HT-29 (cell line): ENCODE results near the gene TP73. TPM values are rescaled to one million over a fixed set of nuclear protein-coding genes. Genes with fewer than 3 reads are reported as not detected.

Experiments used
- DNase-seq: peaks from one replicate; pipeline ENCODE4 v3.0.0-alpha.2; 2015; ENCODE audit warnings: low spot score
- total RNA-seq: library from RNA; depleted of rRNA; stranded (reverse); fragments of >200 nt; shearing (Covaris generic); gene quantifications from 2 replicates; pipeline ENCODE4 v1.2.3, GENCODE V29; 2014; rRNA removed

Gene TP73
- 6.9 and 11.1 TPM in 2 replicates for total RNA-seq

GRCh38 chr1:3651930-3652547, at the start of gene TP73:
TSS of gene TP73 (plus strand) at chr1:3652516. CDS start at chr1:3682366, 29,850 bp downstream.
- DNase-seq: peak; percentile 45

GRCh38 chr1:3603156-3603555, 49.2 kb upstream of the TP73 start:
- DNase-seq: no peak

DNA sequence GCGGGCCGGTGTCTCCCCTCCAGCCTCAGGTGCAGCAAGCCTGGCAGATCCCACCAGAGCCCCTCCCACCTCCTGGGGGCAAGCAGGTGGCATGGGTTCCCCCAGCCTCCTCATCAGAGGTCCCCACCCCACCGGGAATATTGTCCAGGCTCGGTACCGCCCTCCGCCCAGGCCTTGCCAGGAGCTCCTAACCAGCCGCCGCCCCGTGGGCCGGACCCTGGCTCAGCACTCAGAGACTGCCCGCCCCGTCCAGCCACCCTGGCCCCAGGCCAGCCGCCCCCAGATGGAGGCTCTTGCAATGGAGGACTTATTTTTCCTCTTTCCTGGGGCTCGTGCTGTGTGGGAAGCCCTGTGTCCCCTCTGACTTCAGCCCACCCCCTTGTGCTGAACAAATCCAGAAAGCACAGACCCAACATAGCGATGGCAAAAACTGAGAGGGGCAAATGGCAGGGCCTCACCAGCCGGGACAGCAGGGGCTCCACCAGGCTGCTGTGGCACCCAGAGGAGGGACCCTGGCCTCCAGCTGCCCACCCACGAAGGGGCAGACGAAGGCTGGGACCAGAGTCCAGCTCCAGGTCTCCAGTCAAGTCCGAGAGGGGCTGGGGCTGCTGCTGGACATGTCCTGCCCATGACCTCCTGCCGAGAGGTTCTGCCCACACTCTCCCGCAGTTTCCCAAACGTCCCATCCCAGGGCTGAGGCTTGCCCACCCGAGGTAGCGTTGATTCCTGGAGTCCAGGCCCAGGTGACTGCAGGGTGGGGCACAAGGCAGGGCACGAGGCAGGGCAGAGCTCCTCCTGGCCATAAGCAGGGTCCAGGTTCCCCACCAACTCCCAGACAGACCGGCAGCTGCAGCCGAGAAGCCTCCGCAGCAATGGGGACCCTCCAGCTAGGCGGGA, 48.5 kb upstream of the TP73 start:
- DNase-seq: no peak

DNA sequence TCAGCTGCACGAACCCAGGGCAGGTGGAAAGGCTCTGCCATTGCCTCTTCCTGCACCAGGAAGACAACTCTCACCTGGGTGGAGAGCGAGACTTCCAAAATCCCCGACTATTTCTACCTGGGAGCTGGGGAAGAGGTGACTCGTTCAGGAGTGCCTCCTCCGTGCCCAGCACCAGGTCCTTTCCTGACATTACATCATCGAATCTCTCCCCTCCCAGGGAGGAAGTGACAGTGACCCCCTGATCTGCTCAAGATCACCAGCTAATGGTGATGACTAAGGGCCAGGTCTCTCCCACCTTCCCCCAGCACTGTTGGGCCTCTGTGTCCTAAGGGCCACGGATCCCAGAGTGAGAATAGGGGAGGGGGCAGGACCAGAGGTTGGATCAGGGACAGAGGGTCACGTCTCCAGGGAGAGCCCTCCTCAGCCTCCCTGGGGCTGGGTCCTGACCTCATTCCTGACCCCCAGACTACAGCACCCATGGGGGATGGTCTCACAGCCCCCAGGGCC, 47.8 kb upstream of the TP73 start:
- DNase-seq: no peak

DNA sequence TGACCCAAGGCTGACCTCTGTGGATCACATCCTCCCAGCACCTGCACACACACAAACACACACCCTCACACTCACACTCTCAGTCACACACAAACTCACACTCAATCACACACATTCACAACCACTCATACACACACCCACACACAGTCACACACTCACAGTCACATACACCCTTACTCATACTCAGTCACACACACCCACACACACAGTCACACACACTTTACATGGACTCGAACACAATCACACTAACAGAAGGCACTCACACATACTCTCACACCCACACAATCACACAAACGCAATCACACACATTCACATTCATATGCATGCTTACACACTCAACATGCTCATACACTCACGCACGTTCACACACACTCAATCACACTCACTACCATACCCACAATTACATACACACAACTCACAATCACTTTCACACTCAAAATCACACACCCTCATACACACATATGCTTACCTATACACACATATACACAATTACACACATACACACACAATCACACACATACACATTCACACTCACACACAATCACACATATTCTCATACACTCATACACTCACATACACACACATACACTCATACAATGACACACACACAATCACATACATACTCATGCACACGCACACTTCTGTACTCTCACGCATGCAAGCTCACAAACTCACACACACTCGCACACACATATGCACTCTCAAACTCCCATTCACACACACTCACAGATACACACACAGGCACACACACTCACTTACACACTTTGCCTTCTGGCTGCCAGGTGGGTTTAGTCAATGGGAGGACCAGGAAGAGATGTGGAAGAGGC, 47.1 kb upstream of the TP73 start:
- no peak for DNase-seq

GRCh38 chr1:3606779-3607702, 45.3 kb upstream of the TP73 start:
- no peak for DNase-seq

DNA sequence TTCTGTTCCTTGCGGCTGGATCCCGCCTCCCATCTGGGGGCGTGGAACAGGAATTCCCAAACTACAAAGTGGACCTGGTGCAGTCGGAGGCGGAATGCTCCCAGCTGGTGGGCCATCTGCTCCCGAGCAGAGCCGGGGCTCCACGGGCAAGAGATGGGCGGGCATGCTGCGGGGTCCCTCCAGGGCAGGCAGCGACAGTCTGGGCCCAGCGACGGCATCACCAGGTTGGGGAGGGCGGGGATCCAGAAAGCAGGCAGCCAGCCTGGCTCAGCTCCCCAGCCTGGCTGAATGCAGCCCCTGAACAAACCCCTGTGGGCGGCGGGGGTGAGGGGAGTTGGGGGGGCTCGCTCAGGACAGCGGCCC, 44.6 kb upstream of the TP73 start:
- no peak for DNase-seq

DNA sequence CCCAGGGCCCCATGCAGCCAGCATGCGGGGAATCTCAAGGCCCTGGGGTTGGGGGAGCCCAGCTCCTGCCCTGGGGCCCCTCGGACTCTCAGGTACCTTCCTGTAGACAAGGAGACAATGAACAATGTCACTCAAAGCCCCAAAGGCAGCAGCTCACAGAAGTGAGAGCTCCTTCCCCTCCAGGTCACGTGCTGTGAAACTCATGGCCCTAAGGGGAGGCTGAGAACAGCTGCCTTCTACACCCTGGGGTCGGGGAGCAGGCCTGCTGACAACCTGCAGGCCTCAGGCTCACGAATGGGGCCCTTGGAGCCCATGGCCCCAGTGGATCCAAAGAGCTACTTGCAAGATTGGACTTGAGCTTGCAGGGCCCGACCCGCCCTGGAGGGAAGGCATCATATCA, 44.2 kb upstream of the TP73 start:
- no peak for DNase-seq

- DNase-seq: no peak
Measured at GRCh38 chr1:3609016-3609768, 43.1 kb upstream of the TP73 start.

GRCh38 chr1:3609769-3610526, 42.4 kb upstream of the TP73 start:
- DNase-seq: no peak

DNA sequence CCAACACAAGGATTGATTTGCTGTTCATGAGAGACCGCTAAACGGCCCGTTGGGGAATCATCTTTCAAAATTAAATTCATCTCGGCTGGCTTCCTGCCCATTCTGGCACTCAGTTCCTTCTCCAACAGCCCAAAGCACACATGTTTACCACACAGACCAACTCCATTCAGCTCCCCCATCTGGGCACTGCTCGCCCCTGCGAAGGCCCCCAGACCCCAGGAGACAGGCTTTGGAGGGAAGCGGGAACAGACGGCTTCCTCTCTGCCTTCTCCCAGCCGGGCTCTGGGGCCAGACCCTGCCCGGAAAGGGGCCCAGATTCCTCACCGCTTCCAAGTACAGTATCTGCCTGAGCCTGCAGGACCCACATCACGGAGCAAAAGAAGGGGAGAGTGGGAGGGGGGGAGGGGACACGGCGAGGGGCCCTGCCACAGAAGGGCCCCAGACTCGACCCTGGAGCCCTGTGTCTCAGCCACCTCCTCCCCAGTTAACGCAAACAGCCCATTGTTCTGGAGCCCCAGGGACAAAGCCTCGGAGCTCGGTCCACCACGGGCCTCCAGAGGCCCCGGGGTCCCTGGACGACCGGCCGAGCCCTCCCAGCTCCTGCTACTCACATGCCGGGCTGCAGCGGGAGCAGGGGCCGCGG, 41.7 kb upstream of the TP73 start:
- no peak for DNase-seq

GRCh38 chr1:3611170-3612019, 40.9 kb upstream of the TP73 start, which contains the start of gene MEGF6:
TSS of gene MEGF6 (minus strand) at chr1:3611508. CDS start at chr1:3611268, 240 bp downstream.
- DNase-seq: peak; percentile 49

- no peak for DNase-seq
Measured at GRCh38 chr1:3612123-3612522, 40.2 kb upstream of the TP73 start.

GRCh38 chr1:3614755-3615742, 37.3 kb upstream of the TP73 start:
- DNase-seq: peak; percentile 48

GRCh38 chr1:3616861-3617260, 35.5 kb upstream of the TP73 start:
- no peak for DNase-seq

- no peak for DNase-seq
Measured at GRCh38 chr1:3617806-3618345, 34.4 kb upstream of the TP73 start.
